Retinal pigment epithelial cell (primary cell): ENCODE results near the gene EMD.

Source experiments
- DNase-seq: peaks from one replicate; pipeline ENCODE4 v3.0.0-alpha.2; 2010; ENCODE audit warnings: low read depth
- H3K4me3 ChIP-seq: 2 replicates; pipeline ENCODE4 v1.5.1; 2011; ENCODE audit warnings: mild to moderate bottlenecking, low read length, control low read depth, moderate library complexity
- TF ChIP-seq, protein P1 (sequence below): conservative IDR thresholded peaks from 2 replicates; pipeline ENCODE4 v1.5.1; 2011; ENCODE audit warnings: low read depth, low read length, control low read depth, inconsistent platforms

The EMD gene

DNA sequence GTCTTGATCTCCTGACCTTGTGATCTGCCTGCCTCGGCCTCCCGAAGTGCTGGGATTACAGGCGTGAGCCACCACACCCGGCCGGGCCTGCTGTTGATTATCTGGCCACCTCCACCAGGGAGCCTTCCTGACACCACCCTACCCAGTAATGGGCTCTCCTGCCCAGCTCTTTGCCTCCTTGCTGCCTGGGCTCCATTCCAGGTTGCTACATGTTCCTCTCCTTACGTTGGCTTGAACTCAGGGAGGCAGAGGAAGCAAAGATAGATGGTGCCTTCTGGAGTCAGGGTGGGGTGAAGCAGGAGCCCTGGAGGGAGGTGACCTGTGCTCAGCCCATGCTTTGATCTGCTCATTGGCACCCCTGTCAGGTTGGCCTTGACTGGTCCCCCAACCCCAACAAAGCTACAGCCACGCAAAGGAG lies 31.0 kb upstream of the EMD start:
- no peak for DNase-seq
- no peak overlapping the region for H3K4me3 ChIP-seq
- TF ChIP-seq, protein P1, sequence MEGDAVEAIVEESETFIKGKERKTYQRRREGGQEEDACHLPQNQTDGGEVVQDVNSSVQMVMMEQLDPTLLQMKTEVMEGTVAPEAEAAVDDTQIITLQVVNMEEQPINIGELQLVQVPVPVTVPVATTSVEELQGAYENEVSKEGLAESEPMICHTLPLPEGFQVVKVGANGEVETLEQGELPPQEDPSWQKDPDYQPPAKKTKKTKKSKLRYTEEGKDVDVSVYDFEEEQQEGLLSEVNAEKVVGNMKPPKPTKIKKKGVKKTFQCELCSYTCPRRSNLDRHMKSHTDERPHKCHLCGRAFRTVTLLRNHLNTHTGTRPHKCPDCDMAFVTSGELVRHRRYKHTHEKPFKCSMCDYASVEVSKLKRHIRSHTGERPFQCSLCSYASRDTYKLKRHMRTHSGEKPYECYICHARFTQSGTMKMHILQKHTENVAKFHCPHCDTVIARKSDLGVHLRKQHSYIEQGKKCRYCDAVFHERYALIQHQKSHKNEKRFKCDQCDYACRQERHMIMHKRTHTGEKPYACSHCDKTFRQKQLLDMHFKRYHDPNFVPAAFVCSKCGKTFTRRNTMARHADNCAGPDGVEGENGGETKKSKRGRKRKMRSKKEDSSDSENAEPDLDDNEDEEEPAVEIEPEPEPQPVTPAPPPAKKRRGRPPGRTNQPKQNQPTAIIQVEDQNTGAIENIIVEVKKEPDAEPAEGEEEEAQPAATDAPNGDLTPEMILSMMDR = no peak

DNA sequence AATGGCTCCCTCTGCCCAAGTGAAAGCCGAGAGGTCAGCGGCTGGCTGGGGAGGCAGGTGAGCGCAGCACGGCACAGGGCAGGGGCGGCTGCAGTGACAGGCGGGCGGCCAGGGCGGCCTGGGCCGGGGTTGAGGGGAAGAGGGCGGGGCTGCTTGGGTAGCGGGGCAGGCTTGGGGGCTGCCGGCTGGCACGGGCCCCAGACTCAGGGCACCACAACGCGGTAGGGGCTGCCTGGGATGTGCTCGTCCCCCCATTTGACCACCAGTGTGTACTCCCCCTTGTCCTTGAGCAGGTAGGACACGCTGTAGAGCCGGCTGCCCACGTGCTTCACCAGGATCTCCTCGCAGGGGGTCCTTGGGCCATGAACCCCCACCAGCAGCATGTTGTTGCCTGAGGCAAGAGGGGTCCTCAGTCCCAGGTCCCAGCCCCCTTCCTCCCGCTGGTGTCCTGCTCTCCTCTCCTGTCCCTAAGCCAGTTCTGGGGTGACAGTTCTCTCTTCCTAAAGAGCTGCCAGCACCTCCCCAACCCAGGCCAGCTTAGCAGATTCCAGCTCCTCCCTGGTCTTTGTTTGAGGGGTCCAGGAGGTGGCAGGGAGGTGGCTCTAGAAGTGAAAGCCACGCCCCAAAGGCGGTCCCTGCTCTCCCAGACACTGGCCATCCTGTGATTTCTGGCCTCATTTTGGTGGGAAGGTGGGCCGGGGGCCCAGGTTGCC lies 30.3 kb upstream of the EMD start:
- TF ChIP-seq, protein P1 = no peak

DNA sequence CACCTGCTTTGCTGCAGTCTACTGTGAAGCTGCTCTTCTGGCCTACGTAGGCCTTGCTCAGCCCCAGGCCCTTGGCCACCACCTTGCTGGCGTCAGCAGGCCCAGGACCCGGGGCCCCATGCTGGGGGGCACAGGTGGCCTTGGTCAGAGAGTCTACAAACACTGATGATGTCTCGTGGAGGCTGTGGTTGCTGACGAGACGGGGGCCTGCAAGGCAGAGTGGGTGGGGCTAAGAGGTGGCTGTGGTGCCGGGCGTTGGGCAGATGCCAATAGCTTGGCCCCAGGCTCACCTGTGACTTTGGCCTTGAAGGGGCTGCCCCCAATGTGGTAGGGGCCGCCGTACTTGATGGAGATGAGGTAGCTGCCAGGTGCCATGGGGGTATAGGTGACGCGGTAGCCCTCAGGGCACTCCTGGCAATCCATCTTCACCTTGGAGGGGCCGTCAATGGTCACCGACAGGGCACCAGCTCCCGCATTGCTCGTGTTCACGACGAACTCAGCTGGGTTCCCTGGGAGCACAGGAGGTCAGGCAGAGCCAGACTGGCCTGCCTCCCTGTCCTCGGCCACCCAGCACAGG lies 29.6 kb upstream of the EMD start:
- no peak overlapping the region for H3K4me3 ChIP-seq
- no peak for DNase-seq
- TF ChIP-seq, protein P1 = no peak

More for the DNA sequence above, 30.3 kb upstream of the EMD start:
- H3K4me3 ChIP-seq = no peak overlapping the region
- no peak for DNase-seq

DNA sequence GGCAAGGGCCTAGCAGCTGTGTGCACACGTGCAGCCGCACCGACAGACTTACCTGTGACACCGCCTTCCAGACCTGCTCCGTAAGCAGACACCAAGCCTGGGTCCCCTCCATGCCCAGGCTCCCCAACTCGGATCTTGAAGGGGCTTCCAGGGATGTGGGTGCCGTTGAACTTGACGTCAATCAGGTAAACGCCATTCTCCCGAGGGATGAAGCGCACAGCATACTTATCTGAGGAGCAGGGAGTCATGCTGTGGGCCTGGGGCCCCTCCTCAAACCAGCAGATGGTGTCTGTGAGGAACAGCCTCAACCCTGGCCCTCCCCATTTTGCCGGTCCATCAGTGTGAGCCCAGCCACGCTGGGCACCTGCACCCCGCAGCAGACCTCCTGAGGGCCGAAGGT lies 29.1 kb upstream of the EMD start:
- no peak for DNase-seq
- no peak overlapping the region for H3K4me3 ChIP-seq
- TF ChIP-seq, protein P1 = no peak

DNA sequence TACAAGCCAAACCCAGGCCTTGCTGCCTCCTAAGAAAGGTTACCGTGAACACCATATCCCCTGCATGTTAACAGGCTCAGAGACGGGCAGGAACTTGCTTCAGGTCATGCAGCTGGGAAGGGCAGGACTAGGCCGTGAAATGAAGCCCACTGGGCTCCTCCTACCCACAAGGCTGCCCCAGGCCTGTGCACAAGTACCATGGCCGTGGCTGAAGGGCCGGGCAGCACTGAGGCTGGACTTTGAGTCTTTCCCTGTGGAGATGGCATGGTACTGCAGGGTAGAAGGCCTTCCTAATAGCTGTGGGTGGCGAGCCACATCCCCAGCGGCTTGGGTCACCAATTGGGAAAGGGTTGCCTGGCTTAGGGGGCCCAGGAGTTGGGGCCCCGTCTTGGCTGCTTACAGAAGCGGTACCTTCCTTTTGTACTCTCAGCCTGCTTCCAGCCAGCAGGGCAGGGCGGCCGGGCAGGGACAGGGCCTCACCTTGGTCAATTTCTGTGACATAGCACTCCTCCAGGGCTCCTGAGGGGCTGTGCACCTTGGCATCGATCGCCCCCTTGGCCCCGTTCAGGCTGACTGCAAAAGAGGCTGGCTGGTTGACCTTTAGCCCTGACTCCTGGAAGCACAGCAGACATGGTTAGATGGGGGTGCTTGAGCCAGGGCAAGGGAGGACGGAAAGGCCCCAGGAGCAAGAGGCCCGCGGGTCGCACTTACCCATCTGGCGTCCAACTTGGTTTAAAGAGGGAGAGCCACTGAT lies 28.5 kb upstream of the EMD start:
- H3K4me3 ChIP-seq = no peak overlapping the region
- TF ChIP-seq, protein P1 = no peak
- DNase-seq = no peak

DNA sequence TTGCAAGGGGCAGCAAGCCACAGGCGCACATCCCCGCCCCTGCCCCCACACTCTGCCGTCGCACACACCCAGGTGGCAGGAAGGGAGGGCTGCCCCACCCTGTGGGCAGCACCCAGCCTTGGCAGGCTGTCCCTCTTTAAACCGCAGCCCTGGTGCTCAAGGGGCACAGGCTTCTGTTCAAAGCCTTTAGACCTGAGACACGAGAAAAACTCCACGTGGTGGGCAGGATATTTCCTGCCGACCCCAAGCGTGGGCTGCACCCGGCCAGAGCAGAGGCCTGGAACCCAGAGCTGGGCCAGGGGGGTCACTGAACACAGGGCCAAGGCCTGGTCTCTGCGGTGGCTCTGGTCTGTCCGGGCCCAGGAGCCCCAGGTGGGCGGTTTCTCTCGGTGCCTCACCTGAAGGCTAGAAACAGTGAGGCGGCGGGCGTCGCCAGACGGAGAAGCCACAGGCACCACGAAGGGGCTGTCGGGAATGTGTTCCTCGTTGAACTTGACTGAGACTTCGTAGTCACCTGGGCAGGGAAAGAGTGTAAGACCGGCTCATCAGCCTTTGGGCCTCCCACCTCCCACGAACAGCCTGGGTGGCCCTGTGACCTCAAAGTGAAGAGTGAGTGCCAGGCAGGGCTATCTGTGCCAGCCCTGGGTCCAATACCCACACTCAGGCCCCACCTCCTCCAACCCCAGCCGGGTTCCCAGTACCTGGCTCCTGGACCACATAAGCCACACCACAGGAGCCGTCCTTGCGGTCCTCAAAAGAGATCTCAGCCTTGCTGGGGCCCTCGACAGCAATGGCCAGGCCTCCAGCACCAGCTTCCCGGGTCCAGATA lies 27.7 kb upstream of the EMD start:
- no peak overlapping the region for H3K4me3 ChIP-seq
- DNase-seq = no peak
- TF ChIP-seq, protein P1 = no peak
